WI38 (cell line): Measurements from ENCODE around the gene TTC3.

Experiments used
- H3K4me3 ChIP-seq: 2 replicates; pipeline ENCODE4 v1.5.1; 2011; ENCODE audit warnings: low read depth, mild to moderate bottlenecking, control low read depth, low read length
- TF ChIP-seq, protein P1 (sequence below): IDR thresholded peaks from 2 replicates; pipeline ENCODE4 v1.5.1; 2012; ENCODE audit warnings: low read depth, mild to moderate bottlenecking, control low read depth, low read length

Gene TTC3

GRCh38 chr21:37232274-37233018, 159.4 kb downstream of the TTC3 start:
- no peak overlapping the region for H3K4me3 ChIP-seq
- TF ChIP-seq, protein P1, sequence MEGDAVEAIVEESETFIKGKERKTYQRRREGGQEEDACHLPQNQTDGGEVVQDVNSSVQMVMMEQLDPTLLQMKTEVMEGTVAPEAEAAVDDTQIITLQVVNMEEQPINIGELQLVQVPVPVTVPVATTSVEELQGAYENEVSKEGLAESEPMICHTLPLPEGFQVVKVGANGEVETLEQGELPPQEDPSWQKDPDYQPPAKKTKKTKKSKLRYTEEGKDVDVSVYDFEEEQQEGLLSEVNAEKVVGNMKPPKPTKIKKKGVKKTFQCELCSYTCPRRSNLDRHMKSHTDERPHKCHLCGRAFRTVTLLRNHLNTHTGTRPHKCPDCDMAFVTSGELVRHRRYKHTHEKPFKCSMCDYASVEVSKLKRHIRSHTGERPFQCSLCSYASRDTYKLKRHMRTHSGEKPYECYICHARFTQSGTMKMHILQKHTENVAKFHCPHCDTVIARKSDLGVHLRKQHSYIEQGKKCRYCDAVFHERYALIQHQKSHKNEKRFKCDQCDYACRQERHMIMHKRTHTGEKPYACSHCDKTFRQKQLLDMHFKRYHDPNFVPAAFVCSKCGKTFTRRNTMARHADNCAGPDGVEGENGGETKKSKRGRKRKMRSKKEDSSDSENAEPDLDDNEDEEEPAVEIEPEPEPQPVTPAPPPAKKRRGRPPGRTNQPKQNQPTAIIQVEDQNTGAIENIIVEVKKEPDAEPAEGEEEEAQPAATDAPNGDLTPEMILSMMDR, result no peak

DNA sequence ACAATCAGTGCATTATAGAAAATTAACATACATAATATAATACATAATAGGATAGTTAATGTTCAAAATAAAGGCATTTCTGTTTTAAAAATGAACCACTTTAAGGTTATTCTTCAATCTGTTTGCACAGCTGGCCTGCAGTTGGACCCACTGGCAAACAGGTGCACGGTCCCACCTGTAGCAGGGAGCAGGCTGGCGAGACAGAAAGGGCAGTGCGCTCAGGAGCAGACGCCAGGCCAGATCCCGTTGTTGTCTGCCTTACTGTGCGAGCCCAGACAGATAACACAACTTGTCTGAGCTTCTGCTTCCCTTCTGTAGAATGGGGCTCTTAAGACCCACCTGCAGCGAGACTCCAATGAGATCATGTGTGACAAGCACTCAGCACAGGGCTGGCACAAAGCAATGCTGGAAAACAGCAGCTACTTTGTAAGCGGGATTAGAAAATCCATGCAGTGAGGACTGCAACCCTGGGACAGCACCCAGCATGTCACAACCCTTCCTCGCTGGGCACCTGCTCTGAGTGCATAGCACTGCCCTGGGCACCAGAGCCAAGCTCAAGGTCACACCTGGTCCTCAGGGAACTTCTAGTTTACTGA, 160.6 kb downstream of the TTC3 start:
- TF ChIP-seq, protein P1, result no peak
- H3K4me3 ChIP-seq, result no peak overlapping the region

- TF ChIP-seq, protein P1, result no peak
- no peak overlapping the region for H3K4me3 ChIP-seq
These were observed 164.3 kb downstream of the TTC3 start for GRCh38 chr21:37237346-37237745.

GRCh38 chr21:37237764-37238163, 164.7 kb downstream of the TTC3 start:
- TF ChIP-seq, protein P1, result no peak
- no peak overlapping the region for H3K4me3 ChIP-seq

- no peak overlapping the region for H3K4me3 ChIP-seq
- TF ChIP-seq, protein P1, result no peak
These were observed 167.9 kb downstream of the TTC3 start for GRCh38 chr21:37240978-37241377.

GRCh38 chr21:37241426-37241825, 168.4 kb downstream of the TTC3 start:
- H3K4me3 ChIP-seq, result no peak overlapping the region
- TF ChIP-seq, protein P1, result no peak

DNA sequence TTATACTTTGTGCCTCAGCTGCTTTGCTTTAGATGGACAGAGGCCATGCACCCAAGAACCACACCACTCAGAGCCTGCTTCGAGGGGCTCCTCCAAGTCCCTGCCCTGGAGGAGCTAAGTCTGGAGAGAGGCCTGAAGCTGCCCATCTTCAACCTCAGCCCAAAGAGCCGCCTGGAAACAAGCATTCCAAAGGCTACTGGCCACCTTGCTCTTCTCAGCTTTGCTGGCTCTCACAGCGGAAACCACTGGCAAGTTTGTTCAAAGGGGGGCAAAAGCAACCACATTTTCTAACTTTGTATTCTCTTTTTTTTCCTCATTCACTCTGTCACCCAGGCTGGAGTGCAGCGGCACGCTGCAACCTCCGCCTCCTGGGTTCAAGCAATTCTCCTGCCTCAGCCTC, 170.9 kb downstream of the TTC3 start:
- H3K4me3 ChIP-seq, result no peak overlapping the region
- TF ChIP-seq, protein P1, result no peak
